ENCODE data around the gene STIMATE. TPM values are rescaled to one million over a fixed set of nuclear protein-coding genes. Genes with fewer than 3 reads are reported as not detected.

STIMATE gene
- total and polyA plus RNA-seq, 12 donors, result 15.4 to 42.8 (median 22.2) TPM

DNA sequence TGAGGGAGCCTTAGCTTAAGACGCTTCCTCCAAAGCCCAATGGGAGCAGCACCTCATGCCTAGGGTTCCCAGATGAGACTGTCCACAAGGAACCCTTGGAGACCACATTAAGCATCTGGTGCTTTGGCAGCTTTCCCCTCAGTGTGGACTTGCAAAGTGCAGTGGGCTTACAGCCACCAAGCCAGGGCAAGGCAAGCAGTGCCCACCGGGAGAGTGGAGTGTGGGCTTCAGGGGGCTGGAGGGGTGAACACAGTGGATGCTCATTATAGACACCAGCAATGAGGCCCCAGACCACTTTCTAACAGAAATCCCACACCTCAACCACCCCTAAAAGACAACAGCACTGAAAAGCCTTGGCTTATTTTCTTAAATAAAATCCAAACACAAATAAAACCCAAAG is 53.5 kb downstream of the STIMATE start:
- intact Hi-C loops (cut with DNase I), result no loop called here
- 80 to 95% (median 91%) methylated on average over 2 of the region's 2 CpGs for WGBS, 4 donors
- DNase-seq, result no peak
- TF ChIP-seq, protein P1, sequence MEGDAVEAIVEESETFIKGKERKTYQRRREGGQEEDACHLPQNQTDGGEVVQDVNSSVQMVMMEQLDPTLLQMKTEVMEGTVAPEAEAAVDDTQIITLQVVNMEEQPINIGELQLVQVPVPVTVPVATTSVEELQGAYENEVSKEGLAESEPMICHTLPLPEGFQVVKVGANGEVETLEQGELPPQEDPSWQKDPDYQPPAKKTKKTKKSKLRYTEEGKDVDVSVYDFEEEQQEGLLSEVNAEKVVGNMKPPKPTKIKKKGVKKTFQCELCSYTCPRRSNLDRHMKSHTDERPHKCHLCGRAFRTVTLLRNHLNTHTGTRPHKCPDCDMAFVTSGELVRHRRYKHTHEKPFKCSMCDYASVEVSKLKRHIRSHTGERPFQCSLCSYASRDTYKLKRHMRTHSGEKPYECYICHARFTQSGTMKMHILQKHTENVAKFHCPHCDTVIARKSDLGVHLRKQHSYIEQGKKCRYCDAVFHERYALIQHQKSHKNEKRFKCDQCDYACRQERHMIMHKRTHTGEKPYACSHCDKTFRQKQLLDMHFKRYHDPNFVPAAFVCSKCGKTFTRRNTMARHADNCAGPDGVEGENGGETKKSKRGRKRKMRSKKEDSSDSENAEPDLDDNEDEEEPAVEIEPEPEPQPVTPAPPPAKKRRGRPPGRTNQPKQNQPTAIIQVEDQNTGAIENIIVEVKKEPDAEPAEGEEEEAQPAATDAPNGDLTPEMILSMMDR (IDR thresholded peaks at IDR 0.05), result no peak
- Histone ChIP-seq H3K9me3 (replicated peaks in 1 of 3) (no peaks in the 10 kb centered on the region), H3K27me3 (no peaks in the 10 kb centered on the region), H3K4me1 (replicated peaks in 1 of 2) (peaks cover 5 to 31% of the 10 kb centered on the region in 2 donors), H3K4me3 (no peak overlapping the region), H3K36me3 (replicated peaks in 1 of 2) (peaks cover 0 to 35% of the 10 kb centered on the region in 2 donors), H3K27ac (peak overlapping the region in 2 of 5 donors; percentile 62 to 69)

DNA sequence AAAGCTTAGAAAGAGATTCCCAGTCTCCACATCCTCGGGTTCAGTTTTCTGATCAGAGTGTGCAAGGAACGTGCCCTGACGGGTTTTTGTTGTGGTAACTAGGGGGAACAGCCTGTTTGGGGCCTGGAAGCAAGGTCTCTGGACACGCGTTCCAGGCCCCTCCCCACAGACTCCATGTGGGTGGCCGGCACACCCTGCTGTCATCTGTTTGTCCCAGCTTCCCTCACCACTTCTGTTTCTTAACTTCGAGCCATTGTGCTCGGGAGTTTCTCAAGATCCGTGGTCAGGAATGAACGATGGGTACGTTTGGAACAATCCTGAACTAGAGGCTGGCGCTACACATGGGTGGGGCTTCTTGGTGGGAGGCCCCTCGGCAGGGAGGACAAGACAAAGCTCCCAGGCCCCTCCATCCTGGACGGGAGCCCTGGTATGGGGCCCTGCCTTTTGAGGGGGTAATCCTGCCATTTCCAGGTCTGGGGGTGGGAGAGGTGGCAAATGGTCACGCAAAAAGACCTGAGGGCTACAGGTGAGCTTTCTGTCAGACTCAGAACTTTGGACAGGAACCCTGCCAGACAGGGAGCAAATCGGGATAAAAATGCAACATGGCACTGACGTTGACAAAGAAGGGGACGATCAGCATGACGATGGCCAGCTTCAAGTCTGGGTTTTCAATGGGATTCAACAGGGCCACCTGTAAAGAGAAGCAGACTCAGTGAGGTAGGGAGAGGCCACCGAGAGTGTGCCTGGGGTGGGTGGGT is 54.1 kb downstream of the STIMATE start:
- Histone ChIP-seq H3K4me1 (replicated peaks in 1 of 2) (peaks cover 5 to 31% of the 10 kb centered on the region in 2 donors), H3K36me3 (replicated peaks in 1 of 2) (peaks cover 0 to 29% of the 10 kb centered on the region in 2 donors), H3K27ac (peak overlapping the region in 1 of 5 donors; percentile 69), H3K9me3 (replicated peaks in 1 of 3) (no peaks in the 10 kb centered on the region), H3K4me3 (no peak overlapping the region), H3K27me3 (no peaks in the 10 kb centered on the region)
- DNase-seq, result no peak
- TF ChIP-seq POLR2A (IDR thresholded peaks at IDR 0.05), result no peak
- TF ChIP-seq, protein P1 (IDR thresholded peaks at IDR 0.05), result no peak
- intact Hi-C loops (cut with DNase I), result no loop called here
- 70 to 81% (median 78%) methylated on average over 20 of the region's 20 CpGs for WGBS, 4 donors

DNA sequence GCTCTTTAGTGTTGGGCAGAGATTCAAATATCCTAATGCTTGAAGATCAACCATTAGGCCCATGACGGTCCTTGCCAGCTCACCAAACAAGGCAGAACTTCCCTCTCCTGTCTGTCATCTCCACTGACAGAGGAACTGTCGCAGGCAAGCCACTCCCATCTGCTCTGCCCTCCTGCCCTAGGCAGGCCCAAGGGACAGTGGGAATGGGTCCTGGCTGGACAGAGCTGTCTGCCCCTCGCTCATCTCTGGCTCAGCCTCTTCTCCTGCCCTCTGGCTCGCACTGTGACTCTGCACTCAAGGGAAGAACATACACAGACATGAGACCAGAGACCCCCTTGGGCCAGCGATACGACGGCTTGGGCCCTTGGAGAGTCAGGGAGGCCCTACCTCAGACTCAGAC is 54.9 kb downstream of the STIMATE start:
- TF ChIP-seq, protein P1 (IDR thresholded peaks at IDR 0.05), result no peak
- no peak for TF ChIP-seq POLR2A (IDR thresholded peaks at IDR 0.05)
- Histone ChIP-seq H3K4me3 (no peak overlapping the region), H3K36me3 (replicated peaks in 1 of 2) (peaks cover 0 to 23% of the 10 kb centered on the region in 2 donors), H3K9me3 (replicated peaks in 1 of 3) (no peaks in the 10 kb centered on the region), H3K27ac (no peak overlapping the region), H3K4me1 (replicated peaks in 1 of 2) (peaks cover 5 to 31% of the 10 kb centered on the region in 2 donors), H3K27me3 (no peaks in the 10 kb centered on the region)
- intact Hi-C loops (cut with DNase I), result no loop called here
- WGBS, 4 donors, result 70 to 74% (median 73%) methylated on average over 5 to 7 of the region's 7 CpGs
- no peak for DNase-seq

DNA sequence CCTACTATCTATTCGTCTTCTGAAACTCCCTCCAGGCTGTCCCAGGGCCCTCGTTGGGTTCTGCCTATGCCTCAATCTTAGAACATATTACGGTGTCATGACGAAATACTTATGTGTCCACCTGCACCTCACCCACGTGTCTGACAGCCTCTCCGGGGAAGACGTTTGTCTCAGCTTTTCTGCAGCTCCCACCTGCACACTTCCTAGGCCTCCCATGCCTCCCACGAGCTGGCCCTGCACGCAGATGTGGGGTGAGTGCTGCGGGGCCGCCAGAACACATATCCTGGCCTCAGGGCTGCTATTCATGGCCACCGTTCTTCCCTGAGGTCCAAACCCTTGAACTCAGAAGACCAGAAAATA is 55.4 kb downstream of the STIMATE start:
- peaks cover 0 to 23% of the 10 kb centered on the region in 2 donors for H3K36me3 ChIP-seq (replicated peaks in 1 of 2)
- 77 to 84% (median 81%) methylated on average over 12 of the region's 12 CpGs for WGBS, 4 donors
- H3K27ac ChIP-seq, result no peak overlapping the region
- H3K4me1 ChIP-seq (replicated peaks in 1 of 2), result peaks cover 5 to 31% of the 10 kb centered on the region in 2 donors
- no peak for TF ChIP-seq POLR2A (IDR thresholded peaks at IDR 0.05)
- TF ChIP-seq, protein P1 (IDR thresholded peaks at IDR 0.05), result no peak
- intact Hi-C loops (cut with DNase I), result no loop called here
- DNase-seq, result no peak
- H3K4me3 ChIP-seq, result no peak overlapping the region
- no peaks in the 10 kb centered on the region for H3K9me3 ChIP-seq (replicated peaks in 1 of 3)
- H3K27me3 ChIP-seq, result no peaks in the 10 kb centered on the region

All from adrenal gland (tissue), 12 donors.